ENCODE measurements around the gene AHCYL1. TPM values are rescaled to one million over a fixed set of nuclear protein-coding genes. Genes with fewer than 3 reads are reported as not detected.
"Not testable (repeated sequence)": the region's sequence is repeated elsewhere in the genome, so short reads cannot be mapped to it uniquely, and the experiment has no call there.

Gene AHCYL1
- total RNA-seq, 2 donors from 2014 or later = 47.5 to 51.5 TPM

- intact Hi-C loops (cut with DNase I) = no loop called here
- no peak overlapping the region for H3K27ac ChIP-seq
- H3K36me3 ChIP-seq = peaks cover 0 to 9% of the 10 kb centered on the region in 2 donors
- no peaks in the 10 kb centered on the region for H3K27me3 ChIP-seq (replicated peaks; ENCODE audit: insufficient read depth)
- no peak for TF ChIP-seq POLR2A (IDR thresholded peaks at IDR 0.05)
- TF ChIP-seq POLR2AphosphoS5 (IDR thresholded peaks at IDR 0.05) = no peak
- TF ChIP-seq, protein P1, sequence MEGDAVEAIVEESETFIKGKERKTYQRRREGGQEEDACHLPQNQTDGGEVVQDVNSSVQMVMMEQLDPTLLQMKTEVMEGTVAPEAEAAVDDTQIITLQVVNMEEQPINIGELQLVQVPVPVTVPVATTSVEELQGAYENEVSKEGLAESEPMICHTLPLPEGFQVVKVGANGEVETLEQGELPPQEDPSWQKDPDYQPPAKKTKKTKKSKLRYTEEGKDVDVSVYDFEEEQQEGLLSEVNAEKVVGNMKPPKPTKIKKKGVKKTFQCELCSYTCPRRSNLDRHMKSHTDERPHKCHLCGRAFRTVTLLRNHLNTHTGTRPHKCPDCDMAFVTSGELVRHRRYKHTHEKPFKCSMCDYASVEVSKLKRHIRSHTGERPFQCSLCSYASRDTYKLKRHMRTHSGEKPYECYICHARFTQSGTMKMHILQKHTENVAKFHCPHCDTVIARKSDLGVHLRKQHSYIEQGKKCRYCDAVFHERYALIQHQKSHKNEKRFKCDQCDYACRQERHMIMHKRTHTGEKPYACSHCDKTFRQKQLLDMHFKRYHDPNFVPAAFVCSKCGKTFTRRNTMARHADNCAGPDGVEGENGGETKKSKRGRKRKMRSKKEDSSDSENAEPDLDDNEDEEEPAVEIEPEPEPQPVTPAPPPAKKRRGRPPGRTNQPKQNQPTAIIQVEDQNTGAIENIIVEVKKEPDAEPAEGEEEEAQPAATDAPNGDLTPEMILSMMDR (IDR thresholded peaks at IDR 0.05) = no peak
- no peak overlapping the region for H3K4me3 ChIP-seq
- no peaks in the 10 kb centered on the region for H3K9me3 ChIP-seq
- DNase-seq (ENCODE audit: low spot score) = no peak
- H3K4me1 ChIP-seq (replicated peaks) = no peaks in the 10 kb centered on the region
- WGBS = 88% methylated on average over 9 of the region's 9 CpGs
Measured at GRCh38 chr1:110018396-110018795, 33.8 kb downstream of the AHCYL1 start.

DNA sequence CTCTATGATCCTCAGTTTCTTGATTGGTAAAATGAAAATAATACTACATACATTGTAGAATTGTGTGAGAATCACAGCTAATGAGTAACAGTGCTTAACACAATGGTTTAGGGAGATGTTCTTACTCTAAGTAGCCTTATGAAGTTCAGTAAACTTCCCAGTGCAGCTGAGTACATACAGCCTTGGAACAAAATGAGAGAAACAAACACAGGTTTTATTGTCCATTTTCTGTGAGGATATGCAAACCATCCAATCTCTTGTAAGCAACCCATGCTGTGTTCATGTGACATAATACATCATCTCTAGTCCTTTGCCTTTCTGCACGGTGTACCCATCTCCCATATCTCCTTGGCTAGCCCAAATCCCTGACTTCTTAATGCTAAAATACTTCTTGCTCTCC, 35.2 kb downstream of the AHCYL1 start:
- TF ChIP-seq, protein P1 (IDR thresholded peaks at IDR 0.05) = no peak
- TF ChIP-seq POLR2A (IDR thresholded peaks at IDR 0.05) = no peak
- TF ChIP-seq POLR2AphosphoS5 (IDR thresholded peaks at IDR 0.05) = peak; percentile 84
- Histone ChIP-seq H3K4me3 (no peak overlapping the region), H3K4me1 (replicated peaks) (no peaks in the 10 kb centered on the region), H3K9me3 (no peaks in the 10 kb centered on the region), H3K27ac (no peak overlapping the region), H3K27me3 (replicated peaks; ENCODE audit: insufficient read depth) (no peaks in the 10 kb centered on the region), H3K36me3 (peaks cover 0 to 9% of the 10 kb centered on the region in 2 donors)
- intact Hi-C loops (cut with DNase I) = no loop called here
- peak; percentile 37 for DNase-seq (ENCODE audit: low spot score)
- 43% methylated on average over 1 of the region's 1 CpG for WGBS

- intact Hi-C loops (cut with DNase I) = no loop called here
- no peak for DNase-seq (ENCODE audit: low spot score)
- TF ChIP-seq, protein P1 (IDR thresholded peaks at IDR 0.05) = no peak
- TF ChIP-seq POLR2A (IDR thresholded peaks at IDR 0.05) (no peak), POLR2AphosphoS5 (IDR thresholded peaks at IDR 0.05) (no peak)
- Histone ChIP-seq H3K4me1 (replicated peaks) (no peaks in the 10 kb centered on the region), H3K9me3 (no peaks in the 10 kb centered on the region), H3K36me3 (peaks cover 0 to 9% of the 10 kb centered on the region in 2 donors), H3K27me3 (replicated peaks; ENCODE audit: insufficient read depth) (no peaks in the 10 kb centered on the region), H3K4me3 (no peak overlapping the region), H3K27ac (no peak overlapping the region)
- WGBS = 93% methylated on average over 3 of the region's 3 CpGs
Measured at GRCh38 chr1:110021285-110021684, 36.7 kb downstream of the AHCYL1 start.

GRCh38 chr1:110024613-110025012, 40.0 kb downstream of the AHCYL1 start:
- H3K36me3 ChIP-seq = peaks cover 0 to 3% of the 10 kb centered on the region in 2 donors

GRCh38 chr1:110030687-110031086, 46.1 kb downstream of the AHCYL1 start:
- H3K36me3 ChIP-seq; H3K27me3 ChIP-seq (replicated peaks; ENCODE audit: insufficient read depth); H3K9me3 ChIP-seq; intact Hi-C loops (cut with DNase I); H3K4me1 ChIP-seq (replicated peaks); DNase-seq (ENCODE audit: low spot score); H3K4me3 ChIP-seq; H3K27ac ChIP-seq: not testable (repeated sequence)
- WGBS = 79% methylated on average over 4 of the region's 4 CpGs

More at GRCh38 chr1:110024613-110025012, 40.0 kb downstream of the AHCYL1 start:
- DNase-seq (ENCODE audit: low spot score) = no peak
- TF ChIP-seq, protein P1 (IDR thresholded peaks at IDR 0.05) = no peak
- TF ChIP-seq POLR2A (IDR thresholded peaks at IDR 0.05) (no peak), POLR2AphosphoS5 (IDR thresholded peaks at IDR 0.05) (no peak)
- intact Hi-C loops (cut with DNase I) = no loop called here
- H3K4me1 ChIP-seq (replicated peaks) = no peaks in the 10 kb centered on the region
- no peak overlapping the region for H3K4me3 ChIP-seq
- H3K9me3 ChIP-seq = no peaks in the 10 kb centered on the region
- H3K27me3 ChIP-seq (replicated peaks; ENCODE audit: insufficient read depth) = no peaks in the 10 kb centered on the region
- no peak overlapping the region for H3K27ac ChIP-seq
- WGBS = 92% methylated on average over 4 of the region's 4 CpGs
